LNCAP (cell line): ENCODE results near the gene CASQ2.

ENCODE experiments used
- TF ChIP-seq, protein P1 (sequence below): fragments of 450-650 bp; IDR thresholded peaks from 2 replicates; pipeline ENCODE4 v1.5.1; 2017; ENCODE audit warnings: mild to moderate bottlenecking

The CASQ2 gene

DNA sequence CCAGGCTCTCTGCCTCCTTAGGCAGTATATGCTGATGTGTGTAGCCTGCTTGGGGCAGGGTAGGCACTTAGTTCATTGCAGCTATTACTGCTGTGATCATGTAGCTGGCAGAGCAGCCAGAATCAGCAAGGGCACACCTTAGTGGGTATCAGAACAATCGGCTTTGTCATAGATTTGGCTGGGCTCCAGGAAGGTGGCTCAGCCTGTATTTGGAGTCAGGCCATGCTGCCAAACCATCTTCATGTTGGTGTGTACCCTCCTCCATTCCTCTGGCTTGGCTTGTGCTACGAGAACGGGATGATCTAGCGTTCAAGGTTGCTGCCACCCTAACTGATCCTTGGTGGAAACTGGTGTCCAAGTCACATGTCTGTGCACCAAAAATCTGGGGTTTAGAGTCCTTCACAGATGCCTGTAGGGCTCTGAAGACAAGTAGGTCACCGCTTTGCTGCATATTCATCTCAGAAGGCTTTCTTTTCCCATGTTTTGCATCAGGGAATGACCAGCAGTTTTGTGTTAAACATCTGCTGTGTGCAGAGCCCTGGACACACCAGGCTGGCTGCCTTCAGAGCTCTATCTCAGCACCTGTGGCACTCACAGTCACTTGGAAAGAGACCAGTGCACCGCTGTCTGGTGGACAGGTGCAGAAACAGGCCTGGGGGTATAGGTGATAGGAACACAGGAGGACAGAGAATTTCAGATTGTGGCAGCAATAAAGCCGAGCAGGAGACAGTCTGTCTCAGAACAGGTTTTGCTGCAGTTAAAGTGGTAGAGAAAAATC is 103.0 kb downstream of the CASQ2 start:
- TF ChIP-seq, protein P1, sequence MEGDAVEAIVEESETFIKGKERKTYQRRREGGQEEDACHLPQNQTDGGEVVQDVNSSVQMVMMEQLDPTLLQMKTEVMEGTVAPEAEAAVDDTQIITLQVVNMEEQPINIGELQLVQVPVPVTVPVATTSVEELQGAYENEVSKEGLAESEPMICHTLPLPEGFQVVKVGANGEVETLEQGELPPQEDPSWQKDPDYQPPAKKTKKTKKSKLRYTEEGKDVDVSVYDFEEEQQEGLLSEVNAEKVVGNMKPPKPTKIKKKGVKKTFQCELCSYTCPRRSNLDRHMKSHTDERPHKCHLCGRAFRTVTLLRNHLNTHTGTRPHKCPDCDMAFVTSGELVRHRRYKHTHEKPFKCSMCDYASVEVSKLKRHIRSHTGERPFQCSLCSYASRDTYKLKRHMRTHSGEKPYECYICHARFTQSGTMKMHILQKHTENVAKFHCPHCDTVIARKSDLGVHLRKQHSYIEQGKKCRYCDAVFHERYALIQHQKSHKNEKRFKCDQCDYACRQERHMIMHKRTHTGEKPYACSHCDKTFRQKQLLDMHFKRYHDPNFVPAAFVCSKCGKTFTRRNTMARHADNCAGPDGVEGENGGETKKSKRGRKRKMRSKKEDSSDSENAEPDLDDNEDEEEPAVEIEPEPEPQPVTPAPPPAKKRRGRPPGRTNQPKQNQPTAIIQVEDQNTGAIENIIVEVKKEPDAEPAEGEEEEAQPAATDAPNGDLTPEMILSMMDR: no peak

DNA sequence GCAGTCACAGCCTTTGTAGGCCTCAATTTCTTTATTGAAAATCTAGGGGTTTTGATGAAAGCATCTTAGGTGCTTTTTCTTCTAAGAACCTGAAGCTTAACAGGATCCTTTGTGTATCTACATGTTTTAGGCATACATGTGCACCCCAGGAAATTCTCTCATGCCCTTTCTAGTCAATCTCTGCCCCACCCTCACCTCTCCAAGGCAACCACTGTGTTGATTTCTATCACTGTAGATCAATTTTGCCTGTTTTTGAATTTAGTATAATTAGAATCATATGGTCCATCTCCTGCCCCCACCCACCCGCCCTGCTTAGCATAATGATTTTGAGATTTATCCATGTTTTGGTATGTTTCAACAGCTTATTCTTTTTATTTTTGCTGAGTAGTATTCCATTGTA is 107.4 kb downstream of the CASQ2 start:
- TF ChIP-seq, protein P1: no peak

DNA sequence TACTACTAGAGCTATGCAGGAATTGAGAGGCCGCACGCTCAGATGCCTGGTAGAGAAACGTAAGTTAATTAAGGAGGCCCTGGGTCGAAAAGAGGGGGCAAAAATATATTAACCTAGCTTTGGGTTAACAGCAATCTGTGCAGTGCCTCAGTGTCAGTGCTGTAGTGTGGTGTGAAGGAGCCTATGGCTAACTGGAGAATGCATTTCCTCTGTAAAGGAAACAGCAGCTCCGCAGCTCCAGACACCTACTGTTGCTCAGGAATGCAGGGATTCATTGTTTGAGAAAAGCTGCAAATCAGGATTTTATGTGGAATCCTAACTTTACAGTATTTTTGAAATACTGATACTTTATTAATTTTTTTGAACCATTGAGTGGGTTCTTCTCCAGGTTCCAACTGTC is 108.4 kb downstream of the CASQ2 start:
- TF ChIP-seq, protein P1: no peak

DNA sequence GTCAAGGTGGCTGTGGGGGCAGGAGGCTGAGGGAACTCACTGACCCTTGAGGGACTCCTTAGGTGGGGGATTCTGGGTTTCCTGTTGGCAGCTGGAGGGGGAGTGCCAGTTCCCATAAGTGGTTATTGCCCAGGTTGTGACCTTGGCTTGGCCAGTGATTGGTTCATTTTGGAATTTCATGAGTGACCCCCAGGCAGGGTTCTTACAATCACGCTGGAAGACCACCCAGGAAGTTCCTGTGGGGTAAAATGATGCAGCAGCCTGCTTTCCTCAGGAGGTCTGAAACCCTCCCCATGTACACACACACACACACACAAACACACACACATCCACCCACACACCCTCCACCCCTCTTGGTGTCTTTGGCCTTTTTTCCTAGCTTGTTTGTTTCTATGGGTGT is 109.9 kb downstream of the CASQ2 start:
- TF ChIP-seq, protein P1: no peak

DNA sequence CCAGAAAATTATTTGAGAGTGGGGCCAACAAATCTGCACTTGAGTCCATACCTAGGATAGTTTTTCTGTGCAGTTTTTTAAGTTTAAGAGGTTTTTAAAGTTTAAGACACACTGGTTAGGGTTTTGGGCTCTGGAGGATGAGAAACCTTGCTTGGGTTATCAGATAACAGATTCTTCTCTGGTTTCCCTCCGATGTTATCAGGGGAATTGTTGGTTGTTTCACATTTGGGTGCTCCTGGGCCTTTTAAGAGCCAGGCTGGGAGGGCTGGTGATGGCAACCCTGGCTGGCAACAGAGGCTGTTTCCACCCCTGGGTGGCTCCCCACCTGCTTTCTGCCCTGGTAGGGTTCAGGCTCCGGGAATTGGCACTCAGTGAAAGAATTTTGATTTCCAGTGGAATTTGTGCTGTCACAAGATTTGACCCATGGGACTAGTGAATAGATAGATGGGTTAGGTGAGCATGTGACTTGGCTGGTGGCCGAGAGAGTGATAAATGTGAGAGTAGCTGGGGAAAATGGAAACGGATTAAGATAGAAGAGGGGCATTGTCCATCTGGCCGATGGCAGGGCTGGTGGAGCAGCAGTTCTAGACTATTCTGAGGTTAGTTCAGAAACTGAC is 111.9 kb downstream of the CASQ2 start:
- TF ChIP-seq, protein P1: no peak

DNA sequence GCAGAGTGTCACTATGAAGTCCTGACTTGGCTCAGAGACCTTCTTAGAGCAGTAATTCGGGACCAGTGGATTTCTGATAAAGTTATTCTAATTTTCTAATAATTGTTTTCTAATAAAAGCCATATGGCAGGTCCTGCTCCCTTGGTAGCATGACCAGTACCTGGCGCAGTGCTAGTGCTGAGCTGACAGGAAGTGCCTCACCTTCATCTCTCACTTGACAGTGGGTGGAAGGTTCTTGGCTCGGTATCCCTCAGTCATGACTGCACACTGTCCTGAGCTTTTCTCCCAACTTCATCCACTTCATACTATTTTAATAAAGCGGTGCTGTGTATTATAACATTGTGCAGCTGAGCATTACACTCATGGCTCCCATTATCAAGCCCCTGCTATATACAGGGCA is 112.6 kb downstream of the CASQ2 start:
- TF ChIP-seq, protein P1: no peak

DNA sequence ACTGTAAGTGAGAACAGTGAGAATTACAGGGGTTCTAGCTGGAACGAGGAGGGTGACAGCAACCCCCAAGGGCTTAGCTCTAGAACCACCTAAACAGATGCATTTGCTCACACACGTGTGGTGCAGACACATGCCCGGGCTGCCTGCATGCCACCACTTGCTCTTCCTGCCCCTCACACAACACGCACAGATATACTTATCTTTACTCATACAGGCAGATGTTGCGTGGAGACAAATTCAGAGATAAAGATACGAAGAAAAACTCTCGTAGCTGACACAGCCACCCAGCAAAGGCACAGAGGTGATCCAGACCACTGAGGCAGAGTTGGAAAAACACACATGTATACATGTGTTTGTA is 113.2 kb downstream of the CASQ2 start:
- TF ChIP-seq, protein P1: no peak
